ENCODE measurements around the gene EPHA5. TPM values are rescaled to one million over a fixed set of nuclear protein-coding genes. Genes with fewer than 3 reads are reported as not detected.

Gene EPHA5
- total RNA-seq, 1 donor from 2014 or later = 198 TPM

- DNase-seq = no peak
Observed at GRCh38 chr4:65624651-65625050, 45.6 kb downstream of the EPHA5 start.

- DNase-seq = no peak
Observed at GRCh38 chr4:65623506-65623905, 46.8 kb downstream of the EPHA5 start.

GRCh38 chr4:65617416-65617815 is 52.9 kb downstream of the EPHA5 start:
- DNase-seq = no peak

- no peak for DNase-seq
Observed at GRCh38 chr4:65604515-65604914, 65.8 kb downstream of the EPHA5 start.

GRCh38 chr4:65600656-65601055 is 69.6 kb downstream of the EPHA5 start:
- no peak for DNase-seq

GRCh38 chr4:65599340-65599739 is 70.9 kb downstream of the EPHA5 start:
- no peak for DNase-seq

GRCh38 chr4:65597697-65598096 is 72.6 kb downstream of the EPHA5 start:
- no peak for DNase-seq

GRCh38 chr4:65592089-65592488 is 78.2 kb downstream of the EPHA5 start:
- no peak for DNase-seq

- no peak for DNase-seq
Observed at GRCh38 chr4:65589921-65590320, 80.4 kb downstream of the EPHA5 start.

GRCh38 chr4:65589331-65589730 is 81.0 kb downstream of the EPHA5 start:
- no peak for DNase-seq

GRCh38 chr4:65580551-65580950 is 89.7 kb downstream of the EPHA5 start:
- no peak for DNase-seq

- no peak for DNase-seq
Observed at GRCh38 chr4:65566473-65566872, 103.8 kb downstream of the EPHA5 start.

- DNase-seq = no peak
Observed at GRCh38 chr4:65561164-65561563, 109.1 kb downstream of the EPHA5 start.

- no peak for DNase-seq
Observed at GRCh38 chr4:65559270-65559669, 111.0 kb downstream of the EPHA5 start.

GRCh38 chr4:65552057-65552456 is 118.2 kb downstream of the EPHA5 start:
- DNase-seq = no peak

GRCh38 chr4:65550500-65550899 is 119.8 kb downstream of the EPHA5 start:
- no peak for DNase-seq

- DNase-seq = no peak
Observed at GRCh38 chr4:65546882-65547416, 123.3 kb downstream of the EPHA5 start.

GRCh38 chr4:65538571-65538970 is 131.7 kb downstream of the EPHA5 start:
- no peak for DNase-seq

GRCh38 chr4:65535113-65535512 is 135.2 kb downstream of the EPHA5 start:
- no peak for DNase-seq

GRCh38 chr4:65521666-65522065 is 148.6 kb downstream of the EPHA5 start:
- no peak for DNase-seq

- DNase-seq = no peak
Observed at GRCh38 chr4:65515646-65516045, 154.6 kb downstream of the EPHA5 start.

- DNase-seq = no peak
Observed at GRCh38 chr4:65510976-65511375, 159.3 kb downstream of the EPHA5 start.

- no peak for DNase-seq
Observed at GRCh38 chr4:65508168-65508567, 162.1 kb downstream of the EPHA5 start.

GRCh38 chr4:65502131-65502701 is 168.1 kb downstream of the EPHA5 start:
- no peak for DNase-seq

- no peak for DNase-seq
Observed at GRCh38 chr4:65498606-65499005, 171.7 kb downstream of the EPHA5 start.
